Measurements from ENCODE around the gene HSCB.
"Not testable (repeated sequence)": the region's sequence is repeated elsewhere in the genome, so short reads cannot be mapped to it uniquely, and the experiment has no call there.

The HSCB gene

DNA sequence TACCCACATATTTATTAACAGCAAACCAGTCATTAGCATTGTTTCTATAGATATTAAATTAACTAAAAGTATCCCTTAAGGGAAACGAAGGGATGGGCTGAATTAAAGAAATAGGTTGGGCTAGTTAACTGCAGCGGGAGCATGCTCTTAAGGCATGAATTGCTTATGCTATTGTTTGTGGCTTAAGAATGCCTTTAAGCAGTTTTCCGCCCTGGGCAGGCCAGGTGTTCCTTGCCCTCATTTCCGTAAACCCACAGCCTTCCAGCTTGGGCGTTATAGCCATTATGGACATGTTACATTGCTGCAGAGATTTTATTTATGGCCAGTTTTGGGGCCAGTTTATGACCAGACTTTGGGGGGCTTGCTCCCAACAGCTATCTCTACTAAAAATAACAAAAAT, 63.6 kb downstream of the HSCB start:
- not testable (repeated sequence) for H3K4me3 ChIP-seq (ENCODE audit: low read length); DNase-seq (ENCODE audit: low read depth, low spot score)
